Measurements from ENCODE around the gene CDH4. TPM values are rescaled to one million over a fixed set of nuclear protein-coding genes. Genes with fewer than 3 reads are reported as not detected.

CDH4 gene
- total and polyA plus RNA-seq, 2 of the 13 experiments (the other 11 are each of a cell fraction or from before 2014, with no cell fraction given): not detected

GRCh38 chr20:61807471-61808160, 555.6 kb downstream of the CDH4 start:
- 16% methylated on average over 18 of the region's 22 CpGs for WGBS (ENCODE audit: low lambda C conversion rate)
- POLR2A ChIA-PET: no interaction called here

GRCh38 chr20:61808447-61808846, 556.4 kb downstream of the CDH4 start:
- ChIA-PET CTCF (ENCODE audit: low intra/inter-chr PET ratio, low total read pairs) (no interaction called here), POLR2A (no interaction called here)
- BruUV-seq (replicated peaks): no TSS peak
- no peaks in the 10 kb centered on the region; the same call in 1 of the 2 replicates for H4K20me1 ChIP-seq (ENCODE audit: insufficient read depth, low read length)
- no peaks in the 10 kb centered on the region for H3K79me2 ChIP-seq (ENCODE audit: insufficient read depth, low read length)
- no peaks in the 10 kb centered on the region for H3K9me3 ChIP-seq (ENCODE audit: low read length)
- H3K4me3 ChIP-seq (replicated peaks in 1 of 3; ENCODE audit: insufficient read depth in 1 of 3, low read depth in 2 of 3, low read length in 3 of 3): no peak overlapping the region
- intact Hi-C loops (cut with micrococcal nuclease; ENCODE audit: unreplicated experiment) (no loop called here), in situ Hi-C loops (cut with HindIII; ENCODE audit: extremely low pct_ligation_motif_present, low pct_unique_long_range_greater_than_20kb) (no loop called here)
- no peak overlapping the region for H3K4me2 ChIP-seq (ENCODE audit: low read depth, low read length)
- DNase-seq (ENCODE audit: low spot score): no peak
- peaks cover 47 to 97% of the 10 kb centered on the region in 2 experiments for H3K27me3 ChIP-seq (ENCODE audit: control insufficient read depth in 1 of 2, insufficient read depth in 2 of 2, low read length in 2 of 2)
- TF ChIP-seq ZNF672 (CRISPR knock-in tag; IDR thresholded peaks at IDR 0.05) (no peak), ZSCAN5A (CRISPR knock-in tag; IDR thresholded peaks at IDR 0.05; ENCODE audit: borderline replicate concordance) (no peak), PRPF4 (IDR thresholded peaks at IDR 0.05; ENCODE audit: low read depth, low read length, poor library complexity, severe bottlenecking) (no peak), SRSF1 (optimal IDR thresholded peaks at IDR 0.05; ENCODE audit: low read depth, low read length) (no peak), NFE2 (CRISPR knock-in tag; IDR thresholded peaks at IDR 0.05) (no peak)
- H3K27ac ChIP-seq (ENCODE audit: extremely low read length, insufficient read depth, low read length): no peak overlapping the region
- no peak for FAIRE-seq
- H3K9ac ChIP-seq (ENCODE audit: insufficient read depth, low read depth, low read length): no peak overlapping the region
- no peak for ATAC-seq
- H3K4me1 ChIP-seq (ENCODE audit: insufficient read depth, low read length): no peaks in the 10 kb centered on the region
- 9% methylated on average over 13 of the region's 13 CpGs for WGBS (ENCODE audit: low lambda C conversion rate)
- H3K36me3 ChIP-seq (replicated peaks in 1 of 2; ENCODE audit: control insufficient read depth in 1 of 2, insufficient read depth in 2 of 2, low read length in 2 of 2): no peaks in the 10 kb centered on the region
- no peak overlapping the region for H2AFZ ChIP-seq (ENCODE audit: low read length)

More at GRCh38 chr20:61807471-61808160, 555.6 kb downstream of the CDH4 start:
- no peaks in the 10 kb centered on the region for H3K36me3 ChIP-seq (replicated peaks in 1 of 2; ENCODE audit: control insufficient read depth in 1 of 2, insufficient read depth in 2 of 2, low read length in 2 of 2)
- peak; percentile 80; the same call in 1 of the 2 replicates for TF ChIP-seq EZH2 (conservative IDR thresholded peaks at IDR 0.05; ENCODE audit: low read depth, low read length)
- TF ChIP-seq ZNF614 (CRISPR knock-in tag; IDR thresholded peaks at IDR 0.05; ENCODE audit: borderline replicate concordance): no peak
- TF ChIP-seq ZNF777 (CRISPR knock-in tag; IDR thresholded peaks at IDR 0.05): no peak
- TF ChIP-seq ZNF329 (CRISPR knock-in tag; IDR thresholded peaks at IDR 0.05; ENCODE audit: low read depth): peak; percentile 97
- H3K4me1 ChIP-seq (ENCODE audit: insufficient read depth, low read length): no peaks in the 10 kb centered on the region
- no peak overlapping the region for H3K4me2 ChIP-seq (ENCODE audit: low read depth, low read length)
- H3K4me3 ChIP-seq (replicated peaks in 1 of 3; ENCODE audit: insufficient read depth in 1 of 3, low read depth in 2 of 3, low read length in 3 of 3): no peak overlapping the region
- FAIRE-seq (no peak), ATAC-seq (no peak), DNase-seq (ENCODE audit: low spot score) (no peak)
- no peak overlapping the region for H3K27ac ChIP-seq (ENCODE audit: extremely low read length, insufficient read depth, low read length)
- peaks cover 44 to 97% of the 10 kb centered on the region in 2 experiments for H3K27me3 ChIP-seq (ENCODE audit: control insufficient read depth in 1 of 2, insufficient read depth in 2 of 2, low read length in 2 of 2)
- H4K20me1 ChIP-seq (ENCODE audit: insufficient read depth, low read length): no peaks in the 10 kb centered on the region; the same call in 1 of the 2 replicates
- no peaks in the 10 kb centered on the region for H3K79me2 ChIP-seq (ENCODE audit: insufficient read depth, low read length)
- no peaks in the 10 kb centered on the region for H3K9me3 ChIP-seq (ENCODE audit: low read length)
- no TSS peak for BruUV-seq (replicated peaks)
- intact Hi-C loops (cut with micrococcal nuclease; ENCODE audit: unreplicated experiment): no loop called here
- no peak overlapping the region for H2AFZ ChIP-seq (ENCODE audit: low read length)
- in situ Hi-C loops (cut with HindIII; ENCODE audit: extremely low pct_ligation_motif_present, low pct_unique_long_range_greater_than_20kb): no loop called here
- no peak overlapping the region for H3K9ac ChIP-seq (ENCODE audit: insufficient read depth, low read depth, low read length)
- CTCF ChIA-PET (ENCODE audit: low intra/inter-chr PET ratio, low total read pairs): no interaction called here

All from HepG2 (cell line).